Inflammatory macrophage treated with lipopolysaccharide for 1 hour (primary cell): Measurements from ENCODE around the gene PPP2R5B.

Source experiments
- DNase-seq, 2 donors: peaks; one replicate each; pipeline ENCODE4 v3.0.0-alpha.2; 2020 to 2022

PPP2R5B gene

DNA sequence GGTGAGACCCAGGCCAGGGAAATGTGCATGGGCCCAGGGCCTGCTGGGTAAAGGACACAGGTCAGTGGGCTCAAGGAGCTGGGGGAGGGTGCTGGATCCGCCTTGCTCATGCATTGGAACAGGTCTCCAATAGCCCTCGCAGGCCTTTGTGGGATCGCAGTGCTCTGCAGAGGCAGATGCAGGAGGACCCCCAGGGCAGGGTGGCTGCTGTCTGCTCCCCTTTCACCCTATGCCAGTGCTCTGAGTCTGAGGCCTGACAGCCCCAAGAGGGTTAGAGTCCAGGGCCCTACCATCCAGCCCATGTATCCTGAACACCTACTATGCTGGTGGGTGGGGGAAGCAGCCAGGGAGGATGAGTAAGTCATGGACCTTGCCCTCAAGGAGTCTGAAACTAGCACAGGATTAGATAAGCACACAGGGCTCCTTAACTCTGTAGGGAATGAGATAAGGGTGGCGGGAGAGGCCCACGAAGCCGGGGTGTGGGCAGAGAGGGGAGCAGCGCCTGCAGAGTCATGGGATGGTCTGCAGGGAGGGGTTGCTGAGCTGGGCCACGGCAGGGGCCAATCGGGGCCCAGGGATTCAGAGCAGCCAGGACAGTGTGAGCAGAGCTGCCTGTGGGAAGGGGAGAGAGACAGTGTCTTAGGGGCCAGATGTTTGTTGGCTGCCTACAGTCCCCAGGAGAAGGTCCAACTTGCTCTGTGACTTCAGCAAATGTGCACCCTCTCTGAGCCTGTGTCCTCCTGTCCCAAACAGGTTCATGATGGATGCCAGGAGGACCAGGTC is 35.6 kb upstream of the PPP2R5B start:
- no peak for DNase-seq

- DNase-seq, result no peak
Observed at GRCh38 chr11:64890522-64890939, 34.0 kb upstream of the PPP2R5B start.

- DNase-seq, result no peak
Observed at GRCh38 chr11:64891215-64891848, 33.2 kb upstream of the PPP2R5B start.

DNA sequence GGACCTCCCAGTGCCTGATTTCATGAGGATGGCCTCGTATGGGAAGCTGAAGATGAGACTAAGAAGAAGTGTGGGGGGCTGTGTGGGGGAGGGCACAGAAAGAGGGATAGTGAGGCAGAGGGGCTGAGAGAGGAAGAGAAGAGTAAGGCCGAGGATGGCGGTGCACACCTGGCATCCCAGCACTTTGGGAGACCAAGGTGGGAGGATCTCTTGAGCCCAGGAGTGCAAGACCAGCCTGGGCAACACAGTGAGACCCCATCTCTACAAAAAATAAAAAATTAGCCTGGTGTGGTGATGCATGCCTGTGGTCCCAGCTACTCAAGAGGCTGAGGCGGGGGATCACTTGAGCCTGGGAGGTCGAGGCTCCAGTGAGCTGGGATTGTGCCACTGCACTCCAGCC is 32.6 kb upstream of the PPP2R5B start:
- DNase-seq, result no peak

GRCh38 chr11:64892411-64892831 is 32.1 kb upstream of the PPP2R5B start:
- no peak for DNase-seq

- DNase-seq, result no peak
Observed at GRCh38 chr11:64892838-64893193, 31.7 kb upstream of the PPP2R5B start.

DNA sequence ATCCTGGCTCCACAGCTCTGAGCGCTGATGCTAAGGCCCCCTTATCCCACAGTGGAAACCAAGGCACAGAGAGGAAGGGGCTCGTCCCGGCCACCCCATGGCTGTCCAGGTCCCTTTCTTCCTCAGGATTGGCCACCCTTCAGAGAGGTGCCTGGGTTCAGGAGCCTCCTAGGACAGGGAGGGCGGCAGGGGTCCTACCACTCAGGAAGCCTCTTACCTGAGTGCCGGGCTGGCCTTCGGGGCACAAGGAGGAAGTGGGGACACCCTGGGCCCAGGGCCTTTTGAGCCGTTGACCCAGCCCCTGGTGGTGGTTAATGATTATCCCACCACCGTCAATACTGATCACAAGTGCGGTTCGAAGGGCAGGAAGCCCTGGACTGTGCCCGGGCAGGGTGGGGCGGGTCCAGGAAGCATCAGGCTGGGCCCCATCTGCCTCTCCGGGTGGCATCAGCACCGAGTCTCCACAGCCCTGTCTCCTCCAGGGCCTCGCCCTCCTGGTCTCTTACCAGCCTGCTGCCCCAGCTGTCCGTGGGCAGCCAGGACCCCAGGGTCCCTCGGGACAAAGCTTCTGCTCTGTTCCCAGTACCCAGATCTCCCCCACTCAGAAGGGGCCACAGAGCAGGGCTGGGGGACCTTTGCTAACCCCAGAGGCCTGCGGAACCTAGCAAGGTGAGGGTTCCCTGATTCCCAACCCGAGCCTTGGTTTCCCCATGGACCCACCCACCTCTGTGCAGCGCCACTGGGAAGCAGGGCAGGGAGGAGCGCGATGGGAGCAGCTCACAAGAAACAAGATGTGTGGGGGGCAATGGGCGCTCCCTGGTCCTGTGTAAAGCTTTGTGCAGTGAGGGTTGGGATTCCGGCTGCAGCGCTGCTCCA is 31.1 kb upstream of the PPP2R5B start:
- no peak for DNase-seq

GRCh38 chr11:64894070-64894811 is 30.2 kb upstream of the PPP2R5B start:
- DNase-seq, result peak; percentile 61 to 92

DNA sequence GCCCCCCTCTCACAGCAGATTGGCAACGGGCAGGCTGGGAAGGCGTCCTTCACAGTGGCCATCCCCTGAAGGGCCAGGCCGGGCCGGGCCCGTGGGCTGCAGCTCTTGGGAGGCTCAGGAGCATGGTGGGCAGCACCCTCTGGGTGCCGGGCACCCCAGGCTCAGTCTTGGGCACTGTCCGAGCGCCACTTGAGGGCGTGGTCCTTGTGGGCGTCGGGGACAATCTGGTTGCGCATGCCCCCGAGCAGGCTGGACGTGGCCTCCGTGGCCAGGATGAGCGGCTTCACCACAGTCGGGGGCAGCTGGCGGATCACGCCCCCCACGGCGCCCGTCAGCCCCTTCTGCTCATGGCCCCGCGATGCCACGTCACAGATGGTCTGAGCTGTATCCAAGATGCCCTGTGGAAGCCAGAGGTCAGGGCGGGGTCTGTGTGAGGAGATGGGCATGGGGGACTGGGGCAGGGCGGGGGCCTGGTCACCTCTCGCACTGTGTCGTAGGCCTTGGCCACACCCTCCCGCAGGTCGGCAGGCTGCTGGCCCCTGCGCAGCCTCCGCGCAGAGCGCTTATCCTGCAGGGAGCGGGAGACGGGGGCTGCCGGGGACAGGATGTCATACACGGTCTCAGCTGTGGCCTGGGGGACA is 29.6 kb upstream of the PPP2R5B start:
- DNase-seq, result no peak

- DNase-seq, result no peak
Observed at GRCh38 chr11:64896448-64897022, 28.0 kb upstream of the PPP2R5B start.

DNA sequence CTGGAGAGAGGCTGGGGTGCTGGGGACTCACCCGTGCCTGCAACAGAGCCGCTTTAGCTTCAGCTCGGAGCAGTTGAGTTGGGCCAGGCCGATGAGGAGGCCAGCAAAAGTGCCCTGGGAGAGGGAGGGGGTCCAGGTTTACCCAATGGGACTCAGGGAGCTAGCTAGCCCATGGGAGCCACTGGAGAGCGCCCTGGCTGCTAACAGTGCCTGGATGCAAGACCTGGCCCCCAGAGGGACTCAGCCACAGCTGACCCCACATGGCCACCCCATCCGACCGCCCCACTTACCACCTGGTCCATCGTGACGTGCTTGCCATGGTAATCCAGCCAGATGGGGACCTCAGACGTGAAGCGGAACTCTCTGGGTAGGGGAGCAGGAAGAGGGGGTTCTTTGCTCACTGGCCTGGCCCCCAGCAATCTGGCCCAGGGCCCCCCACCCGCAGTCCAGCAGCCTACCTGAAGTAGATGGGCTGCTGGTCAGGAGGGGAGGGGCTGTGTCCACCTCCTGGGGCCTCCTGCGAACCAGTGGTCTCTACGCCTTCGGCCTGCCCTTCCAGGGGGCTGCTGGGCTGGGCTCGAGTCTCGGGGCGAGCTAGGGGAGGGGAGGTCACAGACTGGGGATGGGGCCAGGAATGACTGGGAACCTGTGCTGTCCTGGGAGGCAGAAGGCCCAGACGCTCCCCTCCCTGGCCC is 27.0 kb upstream of the PPP2R5B start:
- DNase-seq, result no peak

- DNase-seq, result no peak
Observed at GRCh38 chr11:64898076-64898445, 26.4 kb upstream of the PPP2R5B start.

- no peak for DNase-seq
Observed at GRCh38 chr11:64898541-64898940, 25.9 kb upstream of the PPP2R5B start.

DNA sequence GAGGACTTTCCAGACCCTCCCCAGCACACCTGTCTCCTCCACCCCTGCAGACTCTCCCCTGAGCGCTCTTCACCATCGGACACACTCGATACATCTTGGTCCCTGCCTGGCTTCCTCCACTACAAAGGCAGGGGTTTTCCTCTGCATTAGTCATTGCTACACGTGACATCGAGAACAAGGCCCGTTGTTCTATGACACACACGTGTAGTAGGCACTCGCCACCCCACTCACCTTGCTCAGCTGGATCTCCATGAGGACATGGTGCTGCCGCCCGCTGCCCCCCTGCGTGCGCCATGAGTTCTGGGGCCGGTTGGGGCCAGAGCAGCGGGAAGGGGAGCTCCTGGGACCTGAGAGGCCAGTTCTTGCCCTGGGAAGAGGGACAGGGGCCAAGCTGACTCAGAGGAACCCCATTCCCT is 24.2 kb upstream of the PPP2R5B start:
- DNase-seq, result no peak

DNA sequence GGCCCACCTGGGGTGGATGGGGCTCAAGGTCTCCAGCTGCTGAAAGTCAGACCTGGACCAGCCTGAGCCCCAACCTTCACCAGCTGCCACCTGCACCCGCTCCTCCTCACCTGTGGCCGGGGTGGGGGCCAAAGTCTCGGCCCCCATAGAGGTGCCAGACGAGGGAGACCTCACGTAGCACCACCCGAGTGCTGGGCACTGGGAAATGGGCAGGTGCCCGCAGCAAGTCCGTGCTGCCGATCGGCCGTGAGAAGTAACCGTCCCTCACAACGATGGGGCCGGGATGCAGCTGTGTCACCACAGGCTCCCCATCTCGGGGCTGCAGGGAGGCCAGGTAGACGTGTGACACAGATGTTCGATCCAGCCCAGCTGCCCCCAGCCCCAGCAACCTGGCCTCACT is 23.7 kb upstream of the PPP2R5B start:
- DNase-seq, result no peak

DNA sequence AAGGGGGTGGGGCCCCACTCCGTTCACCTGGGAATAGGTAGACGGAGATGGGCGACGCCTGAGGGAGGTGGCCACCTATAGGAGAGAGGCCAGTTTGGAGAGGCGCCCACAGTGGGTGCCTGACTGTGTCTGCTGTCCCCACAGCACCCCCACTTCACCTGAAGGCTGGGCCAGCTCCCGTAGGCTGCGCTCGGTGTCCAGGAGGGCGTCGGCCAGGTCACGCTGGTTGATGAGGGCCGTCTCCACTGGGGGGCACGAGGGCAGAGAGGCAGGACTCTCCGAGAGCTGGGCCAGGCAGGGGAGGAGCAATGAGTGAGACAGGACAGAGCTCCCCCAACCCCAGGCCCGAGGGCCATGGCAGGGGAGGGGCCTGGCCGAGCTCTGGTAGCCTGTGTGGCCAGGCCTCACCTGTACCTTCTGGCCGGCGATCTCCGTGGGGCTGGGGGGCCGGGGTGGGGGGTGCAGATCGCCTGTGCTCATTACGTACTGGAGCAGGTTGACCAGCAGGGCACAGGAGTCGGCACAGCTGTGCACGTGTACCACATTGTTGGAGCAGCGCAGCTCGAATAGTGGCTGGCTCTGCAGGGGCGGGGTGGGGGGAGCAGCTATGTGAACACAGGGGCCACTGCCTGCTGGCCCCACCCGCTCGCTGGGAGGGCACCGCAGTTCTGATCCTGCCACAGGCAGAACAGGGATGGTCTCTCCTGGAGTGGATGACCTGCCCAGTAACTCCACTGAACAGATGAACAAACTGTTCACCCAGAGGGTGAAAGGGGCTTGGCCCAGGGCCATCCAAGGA is 22.2 kb upstream of the PPP2R5B start:
- no peak for DNase-seq

DNA sequence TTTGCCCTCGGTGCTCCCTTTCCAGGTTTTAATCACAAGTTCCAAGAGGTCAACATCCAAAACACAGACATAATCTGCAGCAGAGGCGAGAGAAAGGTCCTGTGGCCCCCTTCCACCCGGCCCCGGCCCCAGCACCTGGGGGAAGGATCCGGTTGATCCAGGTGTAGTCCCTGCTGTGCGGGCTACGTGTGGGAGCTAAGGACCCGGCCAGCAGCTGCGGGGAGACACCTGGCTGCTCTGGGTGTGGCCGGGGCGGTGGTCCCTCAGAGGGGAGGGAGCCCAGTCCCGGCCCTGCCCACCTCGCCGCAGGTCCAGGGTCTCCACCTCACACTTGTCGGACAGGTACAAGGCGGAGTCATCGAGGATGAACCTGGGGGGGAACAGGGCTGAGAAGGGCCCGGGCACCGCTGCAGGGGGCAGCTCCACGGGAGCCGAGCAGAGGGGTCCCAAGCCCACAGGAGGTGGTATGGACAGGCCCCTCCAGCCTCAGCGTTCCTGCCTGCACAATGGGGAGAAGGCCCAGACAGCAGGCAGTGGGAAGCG is 21.1 kb upstream of the PPP2R5B start:
- DNase-seq, result no peak

- no peak for DNase-seq
Observed at GRCh38 chr11:64905516-64906313, 18.8 kb upstream of the PPP2R5B start.

- DNase-seq, result no peak
Observed at GRCh38 chr11:64906314-64906635, 18.2 kb upstream of the PPP2R5B start.

DNA sequence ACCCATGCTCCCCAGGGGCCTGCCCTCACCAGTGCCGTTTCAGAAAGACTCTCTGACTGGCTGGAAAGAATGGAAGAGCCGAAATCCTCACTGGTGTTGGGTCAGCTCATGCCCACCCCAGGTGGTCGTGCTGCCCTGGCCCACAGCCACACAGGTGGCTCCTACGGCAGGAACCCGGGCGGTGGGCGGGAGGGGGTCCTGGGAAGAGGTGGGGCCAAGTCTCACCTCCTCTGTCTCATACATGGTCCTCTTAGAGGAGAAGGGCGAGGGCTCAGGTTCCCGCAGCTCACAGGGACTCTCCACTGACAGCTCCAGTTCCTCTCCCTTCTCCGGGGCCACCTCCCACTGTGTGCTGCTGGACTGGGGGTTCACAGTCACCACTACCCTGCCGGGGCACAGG is 15.7 kb upstream of the PPP2R5B start:
- no peak for DNase-seq
